Measurements from ENCODE around the gene DNTT.

DNTT gene

GRCh38 chr10:96345222-96345621 lies 41.0 kb downstream of the DNTT start:
- Histone ChIP-seq H3K4me1 (no peaks in the 10 kb centered on the region), H3K4me2 (ENCODE audit: low read length) (no peak overlapping the region), H3K79me2 (no peaks in the 10 kb centered on the region), H3K9ac (no peak overlapping the region), H2AFZ (no peak overlapping the region), H3K9me3 (ENCODE audit: control insufficient read depth, low read length) (peaks cover 3% of the 10 kb centered on the region), H3K27me3 (ENCODE audit: control insufficient read depth, insufficient read depth, low read length) (no peaks in the 10 kb centered on the region), H3K27ac (no peak overlapping the region), H3K4me3 (ENCODE audit: low read depth, low read length) (no peak overlapping the region), H3K36me3 (ENCODE audit: control insufficient read depth, insufficient read depth, low read length) (no peaks in the 10 kb centered on the region)
- no peak for TF ChIP-seq CTCF (IDR thresholded peaks at IDR 0.05)

- Histone ChIP-seq H3K4me3 (ENCODE audit: low read depth, low read length) (no peak overlapping the region), H3K79me2 (no peaks in the 10 kb centered on the region), H3K9ac (no peak overlapping the region), H3K27me3 (ENCODE audit: control insufficient read depth, insufficient read depth, low read length) (no peaks in the 10 kb centered on the region), H3K4me1 (no peaks in the 10 kb centered on the region), H3K9me3 (ENCODE audit: control insufficient read depth, low read length) (peaks cover 3% of the 10 kb centered on the region), H2AFZ (no peak overlapping the region), H3K4me2 (ENCODE audit: low read length) (no peak overlapping the region), H3K27ac (no peak overlapping the region), H3K36me3 (ENCODE audit: control insufficient read depth, insufficient read depth, low read length) (no peaks in the 10 kb centered on the region)
- no peak for TF ChIP-seq CTCF (IDR thresholded peaks at IDR 0.05)
Observed at GRCh38 chr10:96346295-96346694, 42.1 kb downstream of the DNTT start.

- Histone ChIP-seq H3K4me2 (ENCODE audit: low read length) (no peak overlapping the region), H3K9ac (no peak overlapping the region), H3K79me2 (no peaks in the 10 kb centered on the region), H3K4me3 (ENCODE audit: low read depth, low read length) (no peak overlapping the region), H3K36me3 (ENCODE audit: control insufficient read depth, insufficient read depth, low read length) (no peaks in the 10 kb centered on the region), H2AFZ (no peak overlapping the region), H3K4me1 (peaks cover 10% of the 10 kb centered on the region), H3K27me3 (ENCODE audit: control insufficient read depth, insufficient read depth, low read length) (no peaks in the 10 kb centered on the region), H3K9me3 (ENCODE audit: control insufficient read depth, low read length) (no peaks in the 10 kb centered on the region), H3K27ac (no peak overlapping the region)
- no peak for TF ChIP-seq CTCF (IDR thresholded peaks at IDR 0.05)
Observed at GRCh38 chr10:96352027-96352426, 47.8 kb downstream of the DNTT start.

- H3K9ac ChIP-seq: no peak overlapping the region
- TF ChIP-seq CTCF (IDR thresholded peaks at IDR 0.05): no peak
- no peaks in the 10 kb centered on the region for H3K36me3 ChIP-seq (ENCODE audit: control insufficient read depth, insufficient read depth, low read length)
Observed at GRCh38 chr10:96352582-96352981, 48.3 kb downstream of the DNTT start.

GRCh38 chr10:96357038-96357620 lies 52.9 kb downstream of the DNTT start:
- no peak overlapping the region for H2AFZ ChIP-seq
- no peaks in the 10 kb centered on the region for H3K36me3 ChIP-seq (ENCODE audit: control insufficient read depth, insufficient read depth, low read length)
- no peak overlapping the region for H3K4me2 ChIP-seq (ENCODE audit: low read length)
- no peaks in the 10 kb centered on the region for H3K27me3 ChIP-seq (ENCODE audit: control insufficient read depth, insufficient read depth, low read length)
- H3K9me3 ChIP-seq (ENCODE audit: control insufficient read depth, low read length): no peaks in the 10 kb centered on the region
- no peak for TF ChIP-seq CTCF (IDR thresholded peaks at IDR 0.05)
- no peaks in the 10 kb centered on the region for H3K79me2 ChIP-seq
- H3K4me3 ChIP-seq (ENCODE audit: low read depth, low read length): no peak overlapping the region
- H3K9ac ChIP-seq: no peak overlapping the region
- no peak overlapping the region for H3K27ac ChIP-seq
- H3K4me1 ChIP-seq: peaks cover 13% of the 10 kb centered on the region

More at GRCh38 chr10:96352582-96352981, 48.3 kb downstream of the DNTT start:
- Histone ChIP-seq H3K4me2 (ENCODE audit: low read length) (no peak overlapping the region), H3K27me3 (ENCODE audit: control insufficient read depth, insufficient read depth, low read length) (no peaks in the 10 kb centered on the region), H2AFZ (no peak overlapping the region), H3K79me2 (no peaks in the 10 kb centered on the region), H3K9me3 (ENCODE audit: control insufficient read depth, low read length) (no peaks in the 10 kb centered on the region), H3K4me1 (peaks cover 13% of the 10 kb centered on the region), H3K27ac (no peak overlapping the region), H3K4me3 (ENCODE audit: low read depth, low read length) (no peak overlapping the region)

Measured in parathyroid adenoma (tissue), 2 donors.